ENCODE data around the gene KCNJ4. TPM values are rescaled to one million over a fixed set of nuclear protein-coding genes. Genes with fewer than 3 reads are reported as not detected.

The KCNJ4 gene
- total RNA-seq, 1 donor from 2014 or later: not detected

DNA sequence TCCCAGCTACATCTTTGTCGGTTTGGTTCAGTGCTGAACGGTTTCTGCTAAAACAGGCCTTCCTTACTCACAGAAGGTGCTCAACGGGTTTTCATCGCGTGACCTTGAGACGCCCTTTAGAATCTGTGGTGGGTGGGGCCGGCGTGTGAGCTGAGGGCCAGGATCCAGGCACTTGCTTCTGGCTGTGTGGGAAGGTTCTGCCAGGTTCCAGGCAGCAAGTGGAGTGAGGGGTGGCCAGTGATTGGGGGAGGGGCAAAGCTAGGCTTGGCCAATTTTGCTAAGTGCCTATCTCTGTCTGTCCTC, 35.2 kb downstream of the KCNJ4 start:
- TF ChIP-seq, protein P1, sequence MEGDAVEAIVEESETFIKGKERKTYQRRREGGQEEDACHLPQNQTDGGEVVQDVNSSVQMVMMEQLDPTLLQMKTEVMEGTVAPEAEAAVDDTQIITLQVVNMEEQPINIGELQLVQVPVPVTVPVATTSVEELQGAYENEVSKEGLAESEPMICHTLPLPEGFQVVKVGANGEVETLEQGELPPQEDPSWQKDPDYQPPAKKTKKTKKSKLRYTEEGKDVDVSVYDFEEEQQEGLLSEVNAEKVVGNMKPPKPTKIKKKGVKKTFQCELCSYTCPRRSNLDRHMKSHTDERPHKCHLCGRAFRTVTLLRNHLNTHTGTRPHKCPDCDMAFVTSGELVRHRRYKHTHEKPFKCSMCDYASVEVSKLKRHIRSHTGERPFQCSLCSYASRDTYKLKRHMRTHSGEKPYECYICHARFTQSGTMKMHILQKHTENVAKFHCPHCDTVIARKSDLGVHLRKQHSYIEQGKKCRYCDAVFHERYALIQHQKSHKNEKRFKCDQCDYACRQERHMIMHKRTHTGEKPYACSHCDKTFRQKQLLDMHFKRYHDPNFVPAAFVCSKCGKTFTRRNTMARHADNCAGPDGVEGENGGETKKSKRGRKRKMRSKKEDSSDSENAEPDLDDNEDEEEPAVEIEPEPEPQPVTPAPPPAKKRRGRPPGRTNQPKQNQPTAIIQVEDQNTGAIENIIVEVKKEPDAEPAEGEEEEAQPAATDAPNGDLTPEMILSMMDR (IDR thresholded peaks at IDR 0.05): no peak
- H3K36me3 ChIP-seq: no peaks in the 10 kb centered on the region
- H3K27me3 ChIP-seq: no peaks in the 10 kb centered on the region
- H3K4me1 ChIP-seq: no peaks in the 10 kb centered on the region
- H3K4me3 ChIP-seq: no peak overlapping the region
- no peak overlapping the region for H3K27ac ChIP-seq
- no peak for DNase-seq (ENCODE audit: low spot score in 2 of 2)
- no peaks in the 10 kb centered on the region for H3K9me3 ChIP-seq
- intact Hi-C loops (cut with DNase I): no loop called here

DNA sequence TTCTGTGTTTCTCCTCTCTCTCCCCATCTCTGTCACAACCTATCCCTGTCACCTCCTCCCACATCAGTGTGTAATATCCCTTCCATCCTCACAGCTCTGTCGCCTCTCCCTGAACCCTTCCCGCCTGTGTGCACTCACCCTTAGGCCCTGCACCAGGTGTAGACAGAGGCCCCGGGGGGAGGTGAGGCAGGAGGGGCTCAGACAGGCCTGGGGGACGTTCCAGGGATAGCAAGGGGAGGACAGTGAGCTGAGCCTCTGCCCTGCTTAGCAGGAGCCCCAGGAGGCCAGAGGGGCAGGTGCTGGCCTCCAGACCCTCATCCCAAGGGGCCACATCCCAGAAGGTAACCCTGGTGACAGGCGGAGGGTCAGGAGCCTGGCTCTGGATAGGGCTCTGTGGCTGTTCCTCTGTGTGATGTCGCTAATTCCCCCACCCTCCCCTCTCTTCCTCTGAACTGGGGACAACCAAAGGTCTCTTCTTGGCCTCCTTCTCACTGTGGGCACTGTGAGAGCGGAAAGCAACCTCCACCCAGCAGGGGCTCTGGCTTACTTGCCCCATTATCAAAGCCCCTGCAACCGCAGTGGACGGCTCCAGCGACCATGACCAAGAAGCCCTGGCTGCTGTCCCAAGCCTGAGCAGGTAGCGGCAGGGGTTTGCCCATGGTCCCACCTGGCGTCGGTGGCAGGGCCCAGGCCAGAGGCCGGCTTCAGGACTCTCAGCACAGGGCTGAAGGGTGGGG, 35.7 kb downstream of the KCNJ4 start:
- H3K27ac ChIP-seq: no peak overlapping the region
- no peaks in the 10 kb centered on the region for H3K36me3 ChIP-seq
- no peak overlapping the region for H3K4me3 ChIP-seq
- DNase-seq (ENCODE audit: low spot score in 2 of 2): no peak
- TF ChIP-seq, protein P1 (IDR thresholded peaks at IDR 0.05): no peak
- intact Hi-C loops (cut with DNase I): no loop called here
- no peaks in the 10 kb centered on the region for H3K4me1 ChIP-seq
- no peaks in the 10 kb centered on the region for H3K27me3 ChIP-seq
- no peaks in the 10 kb centered on the region for H3K9me3 ChIP-seq

DNA sequence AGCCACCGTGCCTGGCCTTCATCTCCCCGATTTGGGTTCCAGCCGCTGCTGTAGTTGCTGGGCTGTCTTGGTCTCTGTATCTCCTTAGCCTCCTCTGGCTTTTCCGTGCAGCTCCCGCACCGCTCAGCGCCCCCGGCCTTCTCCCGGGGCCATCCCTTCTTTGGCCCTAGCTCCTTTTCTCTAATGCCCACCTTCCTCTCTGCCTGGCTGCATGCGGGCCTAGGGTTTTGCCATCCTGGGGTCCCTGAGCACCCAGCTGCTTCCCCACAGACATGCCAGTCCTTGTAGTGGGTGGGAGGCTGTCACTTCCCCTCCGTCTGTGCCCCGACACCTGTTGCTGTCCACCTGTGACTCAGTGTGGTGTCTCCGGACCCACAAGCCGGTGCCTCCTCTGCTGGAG, 36.4 kb downstream of the KCNJ4 start:
- H3K4me3 ChIP-seq: no peak overlapping the region
- no peak overlapping the region for H3K27ac ChIP-seq
- no peaks in the 10 kb centered on the region for H3K9me3 ChIP-seq
- DNase-seq (ENCODE audit: low spot score in 2 of 2): peak in 1 of 2 donors; percentile 21
- H3K36me3 ChIP-seq: no peaks in the 10 kb centered on the region
- no peaks in the 10 kb centered on the region for H3K27me3 ChIP-seq
- TF ChIP-seq, protein P1 (IDR thresholded peaks at IDR 0.05): no peak
- intact Hi-C loops (cut with DNase I): no loop called here
- H3K4me1 ChIP-seq: no peaks in the 10 kb centered on the region

DNA sequence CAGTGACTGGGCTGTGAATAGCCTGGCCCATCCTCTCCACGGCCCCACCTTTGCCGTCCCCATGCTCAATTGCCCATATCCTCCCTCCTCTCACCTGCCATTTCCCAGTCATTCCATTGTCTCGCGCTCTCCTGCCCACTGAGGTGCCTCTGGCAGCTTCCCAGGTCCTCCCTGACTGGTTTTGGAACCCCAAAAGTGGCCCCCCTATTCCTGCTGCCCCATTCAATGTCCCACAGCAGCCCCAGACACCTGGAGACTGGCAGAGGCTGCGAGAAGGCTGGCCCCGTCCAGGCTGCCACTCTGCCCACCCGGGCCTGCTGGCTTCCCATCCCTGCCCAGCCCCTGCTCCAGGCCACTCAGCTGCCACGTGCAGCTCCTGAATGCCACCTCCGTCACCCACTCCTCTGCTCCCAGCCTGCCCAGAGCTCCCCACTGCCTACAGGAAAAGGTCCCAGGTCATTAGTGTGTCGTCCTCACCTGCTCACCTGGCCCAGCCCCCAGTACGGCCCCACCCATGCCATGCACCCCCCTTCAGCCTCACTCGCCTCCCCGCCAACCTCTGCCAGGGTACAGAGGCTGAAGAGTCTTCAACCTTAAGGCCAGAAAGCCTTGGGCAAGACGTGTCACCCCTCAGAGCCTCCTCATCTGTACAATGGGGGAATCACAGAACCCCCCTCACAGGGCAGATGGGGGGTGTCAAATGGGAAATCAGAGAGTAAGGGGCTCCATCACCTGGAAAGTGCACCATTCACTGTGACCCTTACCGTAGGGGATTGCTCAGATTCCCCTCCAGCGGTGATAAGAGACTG, 37.5 kb downstream of the KCNJ4 start:
- Histone ChIP-seq H3K4me3 (no peak overlapping the region), H3K9me3 (no peaks in the 10 kb centered on the region), H3K27me3 (no peaks in the 10 kb centered on the region), H3K4me1 (peaks cover 0 to 3% of the 10 kb centered on the region in 2 donors), H3K36me3 (no peaks in the 10 kb centered on the region), H3K27ac (no peak overlapping the region)
- peak in 1 of 2 donors; percentile 51 for DNase-seq (ENCODE audit: low spot score in 2 of 2)
- TF ChIP-seq, protein P1 (IDR thresholded peaks at IDR 0.05): no peak
- intact Hi-C loops (cut with DNase I): no loop called here

DNA sequence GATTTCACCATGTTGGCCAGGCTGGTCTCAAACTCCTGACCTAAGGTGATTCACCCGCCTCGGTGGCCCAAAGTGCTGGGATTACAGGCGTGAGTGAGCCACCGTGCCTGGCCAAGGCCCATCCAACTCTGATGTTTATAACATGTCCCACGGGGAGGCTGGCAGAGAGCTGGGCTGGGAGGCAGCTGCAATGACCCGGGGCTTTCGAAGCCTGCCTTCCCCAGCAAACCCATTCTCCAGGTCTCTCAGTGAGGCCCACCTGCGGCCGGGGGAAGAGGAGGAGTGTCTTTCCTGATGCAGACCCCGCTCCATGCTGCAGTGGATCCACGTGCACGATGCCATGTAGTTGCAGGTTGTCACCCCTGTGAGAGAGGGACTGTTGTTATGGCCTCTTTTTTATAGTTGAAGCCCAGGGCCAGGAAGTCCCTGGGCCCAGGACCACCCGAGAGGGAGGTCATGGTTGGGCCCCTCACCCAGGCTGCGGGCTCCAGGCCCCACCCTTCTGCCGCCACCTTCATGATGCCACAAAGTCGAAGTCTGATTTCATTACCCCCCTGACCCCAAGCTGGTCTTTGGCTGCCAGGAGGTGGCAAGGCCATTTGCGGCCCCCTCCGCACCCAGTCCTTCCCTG, 38.3 kb downstream of the KCNJ4 start:
- peak in 1 of 2 donors; percentile 50 for DNase-seq (ENCODE audit: low spot score in 2 of 2)
- Histone ChIP-seq H3K27ac (no peak overlapping the region), H3K9me3 (no peaks in the 10 kb centered on the region), H3K27me3 (no peaks in the 10 kb centered on the region), H3K4me1 (peaks cover 0 to 4% of the 10 kb centered on the region in 2 donors), H3K36me3 (no peaks in the 10 kb centered on the region), H3K4me3 (no peak overlapping the region)
- intact Hi-C loops (cut with DNase I): no loop called here
- TF ChIP-seq, protein P1 (IDR thresholded peaks at IDR 0.05): no peak
